GM18861 (cell line): ENCODE measurements around the gene HPCAL1.
"Not testable (repeated sequence)": the region's sequence is repeated elsewhere in the genome, so short reads cannot be mapped to it uniquely, and the experiment has no call there.

Experiments
- ATAC-seq: cut with Tn5 transposase; IDR thresholded peaks from one replicate; pipeline ENCODE4 v1.9.1; 2021; ENCODE audit not compliant: unreplicated experiment

The HPCAL1 gene

DNA sequence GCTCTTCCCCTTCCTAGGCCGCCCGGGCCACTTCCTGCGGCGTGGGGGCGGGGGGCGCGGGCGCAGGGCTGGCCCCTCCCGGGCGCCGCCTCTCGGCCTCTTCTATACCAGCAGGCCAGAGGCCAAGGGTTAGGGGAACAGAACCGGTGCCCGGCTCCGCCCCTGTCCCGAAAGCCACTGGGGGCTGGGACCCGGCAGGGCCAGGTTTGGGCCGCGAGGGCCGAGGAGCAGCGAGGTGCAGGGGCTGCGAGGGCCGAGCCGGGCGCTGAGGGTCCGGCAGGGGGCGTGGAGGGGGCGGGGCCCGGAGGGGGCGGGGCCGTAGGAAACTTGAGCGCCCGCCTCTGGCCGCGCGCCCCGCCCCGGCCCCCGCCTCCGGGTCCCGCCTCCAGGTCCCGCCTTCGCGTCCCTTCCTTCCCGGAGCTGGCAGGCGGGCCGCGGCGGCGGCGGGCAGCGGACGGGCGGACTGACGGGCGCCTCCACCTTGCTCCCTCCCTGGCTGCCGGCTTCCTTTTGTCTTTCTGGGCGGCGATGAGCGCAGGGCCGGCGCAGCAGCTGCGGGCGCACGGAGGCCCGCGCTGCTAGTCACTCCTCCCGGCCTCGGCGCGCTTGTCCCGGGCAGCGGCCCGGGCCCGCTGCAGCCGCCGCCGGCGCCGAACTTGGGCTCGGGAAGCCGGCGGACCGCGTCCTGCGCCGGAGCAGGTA, at the start of gene HPCAL1:
HPCAL1 (plus strand) TSS at position 426 of the 702 bp plus-strand sequence. CDS start 116,854 bp downstream, outside the sequence.
- ATAC-seq: peak; percentile 87

DNA sequence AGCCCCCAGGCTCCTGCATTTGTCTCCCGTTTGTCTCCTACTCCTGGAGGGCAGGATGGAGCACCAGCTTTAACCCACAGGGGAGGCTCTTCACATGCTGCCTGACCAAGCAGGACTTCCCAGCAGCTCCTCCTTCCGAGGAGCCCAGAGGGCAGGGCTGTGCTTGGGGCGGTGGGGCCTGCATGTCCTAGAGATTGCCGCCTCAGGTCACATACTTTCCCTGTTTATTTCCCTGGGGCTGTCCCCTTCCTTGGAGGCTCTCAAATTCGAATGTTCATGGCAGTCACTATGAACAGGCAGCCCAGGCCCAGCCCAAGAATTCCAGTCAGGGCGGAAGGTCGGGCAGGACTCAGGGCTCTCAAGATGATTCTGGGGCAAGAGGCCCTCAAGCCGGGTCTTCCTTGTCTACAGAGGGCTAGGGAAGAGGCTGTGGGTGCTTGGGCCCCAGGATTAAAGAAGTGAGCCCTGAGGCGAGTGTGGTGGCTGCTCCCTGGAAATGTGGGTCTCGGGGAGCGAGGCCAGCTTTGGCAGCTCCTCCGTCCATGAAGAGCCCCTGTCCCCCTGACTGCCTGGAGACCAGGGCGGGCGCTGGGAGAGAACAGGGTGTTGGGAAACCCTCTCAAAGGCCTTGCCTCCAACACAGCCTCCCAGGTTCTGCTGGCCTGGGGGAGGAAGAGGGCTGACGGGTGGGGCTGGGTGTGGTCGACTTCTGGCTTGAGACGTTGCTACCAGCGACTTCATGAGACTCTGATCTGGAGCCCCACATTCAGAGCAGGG, 48.9 kb upstream of the HPCAL1 start:
- no peak for ATAC-seq

DNA sequence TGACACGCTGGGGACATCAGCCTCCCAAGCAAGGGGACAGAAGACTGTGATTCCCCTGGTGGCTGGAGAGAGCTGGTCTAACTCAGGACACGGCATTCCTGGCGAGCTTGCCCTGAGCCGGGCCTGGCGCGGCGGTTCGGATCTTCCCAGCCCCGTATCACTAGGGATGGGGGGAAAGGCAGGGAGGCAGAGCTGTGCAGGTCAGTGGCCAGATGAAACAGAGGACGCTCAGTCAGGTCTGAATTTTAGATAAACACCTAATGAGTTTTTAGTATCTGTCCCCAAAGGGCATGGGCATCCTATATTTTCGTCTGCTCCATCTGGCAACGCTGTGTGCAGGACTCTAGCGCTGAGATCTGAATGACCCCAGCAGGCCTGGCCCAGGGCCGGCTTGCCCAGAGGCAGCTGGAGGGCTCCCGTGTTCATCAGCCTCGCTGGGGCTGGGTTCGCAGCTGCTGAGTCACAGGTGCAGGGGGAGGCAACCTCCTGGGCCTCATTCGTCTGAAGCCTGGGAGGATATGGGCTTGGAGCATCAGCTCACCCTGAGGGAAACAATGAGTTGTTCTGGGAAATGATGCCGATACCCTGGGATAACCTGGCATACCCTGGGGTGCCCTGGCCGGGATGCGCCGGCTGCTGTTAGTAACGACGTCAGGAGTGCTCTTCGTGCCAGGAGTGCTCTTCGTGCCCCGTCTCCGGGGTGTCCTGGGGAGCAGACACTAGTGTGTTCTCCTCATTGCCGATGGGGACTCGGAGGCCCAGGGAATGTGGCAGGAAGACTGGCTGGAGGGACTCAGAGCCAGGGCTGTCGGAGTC, 48.1 kb upstream of the HPCAL1 start:
- no peak for ATAC-seq

DNA sequence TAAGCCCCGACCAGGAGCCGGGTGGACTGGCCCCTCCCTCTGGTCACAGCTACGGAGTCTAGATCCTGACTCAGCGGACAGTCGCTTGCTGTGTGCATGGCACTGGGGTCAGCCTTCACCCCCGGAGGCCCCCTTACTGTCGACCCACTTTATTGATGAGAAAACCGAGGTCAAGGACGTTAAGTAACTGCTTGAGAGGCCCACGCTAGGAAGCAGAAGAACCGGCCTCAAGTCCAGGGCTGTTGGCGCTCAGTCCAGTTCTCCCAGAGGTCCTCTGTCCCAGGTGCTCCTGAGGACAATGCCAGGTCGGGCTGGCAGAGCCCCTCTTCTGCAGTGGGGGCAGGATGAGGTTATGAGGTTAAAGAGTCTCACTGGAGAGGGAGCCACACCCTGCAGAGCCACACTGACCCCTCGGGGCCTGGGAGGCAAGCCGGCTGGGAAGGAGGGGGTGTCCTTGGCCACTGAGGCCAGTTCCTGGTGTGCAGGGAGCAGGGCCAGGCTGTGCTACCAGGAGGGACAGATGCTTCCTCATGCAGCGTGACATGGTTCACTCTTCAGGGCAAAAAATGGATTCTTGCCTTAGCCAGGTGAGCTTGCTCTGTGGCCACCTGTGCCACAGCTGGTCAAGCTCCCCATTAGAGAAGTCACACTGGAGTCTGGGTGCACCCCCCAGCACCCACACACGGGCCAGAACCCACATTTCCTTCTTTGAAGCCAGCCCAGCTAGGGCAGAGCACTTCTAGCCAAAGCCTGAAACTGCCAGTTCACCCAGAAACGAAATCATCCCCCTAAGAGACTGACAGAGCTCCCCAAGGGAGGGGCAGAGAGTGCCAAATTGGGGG, 47.3 kb upstream of the HPCAL1 start:
- ATAC-seq: no peak

DNA sequence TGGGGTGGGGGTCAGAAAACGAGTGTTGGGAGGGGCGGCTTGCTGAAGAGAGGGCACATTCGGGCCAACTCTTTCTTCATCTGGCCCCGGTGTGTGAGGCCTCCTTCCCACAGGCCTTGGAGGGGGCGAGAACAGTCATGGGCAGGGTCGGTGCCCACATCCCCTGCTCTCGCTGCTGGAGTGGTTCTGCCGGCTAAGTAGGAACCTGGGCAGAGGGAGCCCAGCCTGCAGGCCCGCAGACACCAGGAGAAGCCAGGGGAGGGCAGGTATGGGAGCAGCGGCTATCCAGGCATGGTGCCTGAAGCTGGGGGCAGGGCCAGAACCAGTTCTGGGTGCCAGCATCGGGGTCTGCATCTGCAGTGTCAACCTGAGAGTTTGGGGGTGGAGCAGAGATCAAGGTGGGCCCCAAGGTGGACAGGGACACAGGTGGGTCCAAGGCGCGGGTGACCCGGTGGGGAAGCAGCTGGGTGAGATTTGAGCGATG, 46.6 kb upstream of the HPCAL1 start:
- ATAC-seq: no peak

DNA sequence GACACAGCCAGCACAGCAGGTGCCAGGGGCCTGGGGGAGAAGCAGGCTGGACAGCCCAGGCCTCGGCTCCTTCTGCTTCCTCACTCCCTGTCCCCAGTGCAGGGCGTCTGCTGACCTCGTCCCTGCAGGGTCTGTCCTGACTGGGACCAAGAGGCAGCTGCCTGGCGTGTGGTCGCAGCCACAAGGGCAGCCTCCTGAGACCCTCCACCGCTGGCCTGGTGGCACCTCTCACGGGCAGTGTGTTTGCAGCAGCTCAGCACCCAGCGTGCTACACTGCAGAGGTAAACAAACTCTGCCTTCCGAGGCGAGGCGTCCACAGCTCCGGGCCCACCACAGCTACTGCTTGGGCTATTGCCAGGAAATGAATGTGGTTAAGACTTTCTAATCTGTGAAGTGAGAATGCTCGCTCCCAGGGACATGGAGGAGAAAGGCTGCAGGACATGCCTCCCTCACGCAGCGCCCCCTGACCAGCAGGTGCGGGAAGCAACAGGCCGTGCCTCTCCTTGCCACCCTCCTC, 46.1 kb upstream of the HPCAL1 start:
- ATAC-seq: no peak

DNA sequence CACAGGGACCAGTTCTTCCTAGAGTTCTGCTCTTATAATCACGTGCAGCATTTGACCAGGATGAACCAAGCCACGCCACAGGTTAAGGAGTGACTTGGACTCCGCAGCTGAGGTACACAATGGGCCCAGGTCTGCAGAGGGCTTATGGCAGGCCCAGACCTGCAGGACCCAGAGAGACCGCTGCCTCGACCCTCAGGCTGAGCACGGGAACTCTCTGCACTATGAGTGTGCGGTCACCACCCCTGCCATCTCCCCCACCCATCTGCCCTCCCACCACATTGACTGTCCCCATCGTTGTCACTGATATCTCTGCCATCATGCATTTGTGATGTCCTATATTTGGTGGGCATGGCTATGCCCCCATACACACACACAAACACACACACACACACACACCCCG, 45.7 kb upstream of the HPCAL1 start:
- no peak for ATAC-seq

DNA sequence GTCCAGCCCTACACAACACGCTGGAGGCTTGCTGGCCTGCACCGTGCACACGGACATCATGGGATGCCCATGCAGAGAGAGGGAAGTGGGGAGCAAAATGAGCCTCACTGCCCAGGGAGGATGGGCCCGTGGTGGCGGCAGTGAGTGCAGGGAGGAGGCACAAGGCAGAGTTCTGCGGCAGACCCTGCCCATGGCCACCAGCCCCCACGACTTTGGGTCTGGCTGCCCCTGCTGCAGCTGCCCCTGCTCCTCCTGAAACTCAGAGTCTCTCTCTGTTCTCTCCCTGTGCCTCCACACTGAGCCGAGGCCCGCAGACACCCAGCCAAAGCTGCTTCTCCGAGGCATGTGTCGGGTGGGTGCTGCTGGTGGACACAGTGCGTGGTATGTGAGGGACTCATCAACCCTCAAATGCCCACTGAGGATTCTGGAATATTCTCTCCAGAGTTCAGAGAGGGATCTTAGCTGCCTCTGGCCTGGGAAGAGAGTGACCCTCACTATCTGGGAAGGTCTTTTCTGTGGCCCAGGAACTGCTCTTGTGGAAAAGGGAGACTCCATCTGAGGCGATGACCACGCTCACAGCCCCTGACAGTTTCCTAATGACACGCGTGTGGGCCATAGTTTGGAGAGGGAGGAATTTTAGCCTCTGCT, 45.1 kb upstream of the HPCAL1 start:
- no peak for ATAC-seq

DNA sequence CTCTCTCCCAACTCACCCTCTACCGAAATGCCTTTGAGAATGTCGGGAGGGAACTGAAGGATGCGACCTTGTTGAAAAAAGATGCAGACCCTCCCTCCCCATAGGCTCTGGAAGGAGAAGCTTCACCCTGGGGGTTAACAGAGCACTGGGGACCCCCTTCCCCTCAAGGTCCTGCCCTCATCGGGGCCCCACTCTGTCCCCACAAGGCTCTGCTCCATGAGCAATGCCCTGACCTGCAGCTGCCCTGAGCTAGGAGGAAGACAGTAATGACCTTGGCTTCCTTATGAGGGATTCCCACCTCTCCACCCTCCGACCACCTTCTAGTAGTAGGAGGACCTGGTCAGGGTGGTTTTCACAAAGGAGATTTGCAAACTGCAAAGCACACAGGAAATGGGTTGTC, 44.4 kb upstream of the HPCAL1 start:
- no peak for ATAC-seq

DNA sequence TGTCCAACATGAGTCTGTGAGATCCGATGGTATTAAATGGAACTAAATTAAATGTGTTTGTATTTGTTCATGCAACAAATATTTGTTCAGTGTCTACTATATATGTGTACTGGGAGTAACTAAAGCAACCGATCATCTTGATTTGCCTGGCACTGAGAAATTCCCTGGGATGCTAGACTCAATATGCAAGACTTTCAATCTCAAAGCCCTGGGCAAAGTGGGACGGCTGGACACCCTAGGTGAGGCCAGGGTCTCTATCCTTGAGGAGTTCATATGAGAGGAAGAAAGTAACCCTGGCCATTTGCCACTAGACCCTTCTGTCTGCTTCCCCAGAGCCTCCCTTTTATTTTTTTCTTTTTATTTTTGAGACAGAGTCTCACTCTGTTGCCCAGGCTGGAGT, 44.0 kb upstream of the HPCAL1 start:
- ATAC-seq: no peak

DNA sequence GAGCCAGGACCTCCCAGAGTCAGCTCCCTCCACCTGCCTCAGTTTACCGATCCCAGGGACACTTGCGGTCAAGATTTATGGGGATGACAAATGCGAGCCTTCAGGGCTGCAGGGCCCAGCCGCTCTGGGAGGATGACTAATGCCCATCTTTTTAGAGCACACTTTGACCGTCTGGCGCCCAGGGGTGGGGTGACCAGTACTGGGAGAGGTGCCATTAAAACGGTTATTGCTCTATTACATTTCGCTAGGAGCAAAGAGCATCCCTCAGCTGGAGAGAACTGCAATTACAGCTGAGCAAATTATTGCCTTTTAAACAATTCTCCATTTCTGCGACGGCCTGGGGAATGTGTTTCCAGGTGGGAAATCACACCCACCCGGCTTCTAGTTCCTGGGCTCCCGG, 42.6 kb upstream of the HPCAL1 start:
- no peak for ATAC-seq

DNA sequence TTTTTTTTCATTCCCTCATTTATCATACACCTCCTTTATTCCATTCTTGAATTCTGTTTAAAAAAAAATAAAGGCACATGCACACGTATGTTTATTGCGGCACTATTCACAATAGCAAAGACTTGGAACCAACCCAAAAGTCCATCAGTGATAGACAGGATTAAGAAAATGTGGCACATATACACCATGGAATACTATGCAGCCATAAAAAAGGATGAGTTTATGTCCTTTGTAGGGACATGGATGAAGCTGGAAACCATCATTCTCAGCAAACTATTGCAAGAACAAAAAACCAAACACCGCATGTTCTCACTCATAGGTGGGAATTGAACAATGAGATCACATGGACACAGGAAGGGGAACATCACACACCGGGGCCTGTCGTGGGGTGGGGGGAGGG, 39.2 kb upstream of the HPCAL1 start:
- ATAC-seq: not testable (repeated sequence)

DNA sequence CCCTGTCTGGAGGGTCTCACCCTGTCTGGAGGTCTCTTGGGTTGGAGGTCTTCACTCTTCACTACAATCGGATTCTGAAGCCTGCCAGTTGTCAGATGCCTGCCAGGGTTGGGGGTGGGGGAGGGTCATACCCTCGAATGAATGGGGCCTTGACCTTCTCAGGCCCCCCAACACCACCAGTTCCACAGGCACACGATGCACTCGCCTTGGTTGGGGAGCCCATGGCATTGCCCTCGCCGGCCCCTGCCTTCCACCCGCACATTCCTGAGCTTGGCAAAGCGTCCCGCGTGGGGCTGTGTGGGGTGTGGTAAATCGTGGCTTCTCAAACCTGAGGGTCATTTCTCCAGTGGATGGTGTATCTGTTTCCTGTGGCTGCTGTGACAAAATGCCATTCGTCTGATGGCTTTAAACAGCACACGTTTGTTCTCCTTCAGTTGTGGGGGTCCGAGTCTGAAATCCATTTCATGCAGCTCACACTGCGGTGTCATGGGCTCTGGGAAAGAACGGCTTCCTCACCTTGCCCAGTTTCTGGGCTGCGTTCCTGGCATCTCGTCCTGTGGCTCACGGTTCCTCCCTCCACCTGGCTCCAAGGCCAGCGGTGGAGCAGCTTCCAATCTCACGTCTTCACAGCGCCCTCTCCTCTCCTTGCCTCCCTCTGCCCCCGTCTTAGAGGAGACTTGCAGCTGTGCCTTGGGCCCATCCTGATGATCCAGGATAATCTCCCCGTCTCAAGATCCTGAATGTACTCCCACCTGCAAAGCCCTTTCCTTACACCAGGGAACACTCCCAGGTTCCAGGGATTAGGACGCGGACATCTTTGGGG, 38.0 kb upstream of the HPCAL1 start:
- ATAC-seq: no peak

DNA sequence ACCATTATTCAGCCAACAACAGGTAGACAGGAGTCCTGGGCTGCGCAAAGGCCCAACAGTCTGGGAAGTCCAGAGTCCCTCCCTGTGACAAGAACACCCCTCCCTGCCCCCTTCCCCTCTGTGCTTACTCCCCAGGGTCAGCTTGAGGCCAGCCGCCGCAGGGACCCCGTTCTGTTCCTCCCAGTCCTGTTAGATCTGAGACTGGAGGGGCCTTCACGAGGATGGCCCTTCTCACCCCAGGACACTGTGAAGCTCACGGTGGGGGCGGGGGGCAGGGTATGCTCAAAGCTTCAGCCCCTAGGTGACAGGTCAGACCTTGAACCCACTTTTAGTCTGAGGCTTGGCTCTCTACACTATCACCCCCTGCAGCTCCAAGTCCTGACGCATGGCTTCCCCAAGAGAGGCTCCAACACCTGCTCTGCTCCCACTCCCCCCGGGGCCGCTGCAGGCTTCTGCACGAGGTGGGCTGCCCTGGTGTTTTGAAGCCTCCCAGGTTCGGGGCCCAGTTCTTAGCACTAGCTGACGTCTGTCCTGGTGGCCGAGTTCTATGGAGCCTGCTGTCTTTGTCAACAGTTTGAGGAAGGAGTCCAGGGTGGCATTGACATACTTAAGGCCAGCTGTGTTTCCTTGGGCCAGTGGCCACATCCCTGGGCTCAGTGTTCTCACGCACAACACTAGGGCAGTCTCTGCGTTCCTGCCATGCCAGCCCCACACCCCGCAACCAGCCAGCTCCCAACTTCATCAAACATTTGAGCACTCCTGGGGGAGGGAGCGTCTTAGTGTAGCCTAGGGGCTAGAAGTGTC, 37.2 kb upstream of the HPCAL1 start:
- ATAC-seq: no peak

DNA sequence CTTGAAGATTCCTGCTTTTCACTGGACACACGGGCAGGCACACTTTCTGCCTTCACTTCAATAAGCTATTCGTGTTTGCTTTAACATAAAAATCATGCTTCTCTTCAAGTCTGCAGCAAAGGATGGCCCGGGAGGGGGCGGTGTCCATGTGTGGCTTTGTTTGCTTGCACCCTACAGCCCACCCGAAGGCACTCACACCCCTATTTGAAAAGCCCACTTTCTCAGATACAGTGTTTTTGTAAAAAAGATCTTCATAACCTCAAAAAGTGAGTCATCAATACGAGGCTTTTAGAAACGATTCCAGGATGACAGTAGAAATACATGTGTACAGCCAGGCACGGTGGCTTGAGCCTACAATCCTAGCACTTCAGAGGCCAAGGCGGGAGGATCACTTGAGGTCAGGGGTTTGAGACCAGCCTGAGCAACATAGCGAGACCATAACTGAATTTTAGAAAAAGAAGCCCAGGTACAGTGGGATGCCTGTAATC, 36.5 kb upstream of the HPCAL1 start:
- no peak for ATAC-seq

DNA sequence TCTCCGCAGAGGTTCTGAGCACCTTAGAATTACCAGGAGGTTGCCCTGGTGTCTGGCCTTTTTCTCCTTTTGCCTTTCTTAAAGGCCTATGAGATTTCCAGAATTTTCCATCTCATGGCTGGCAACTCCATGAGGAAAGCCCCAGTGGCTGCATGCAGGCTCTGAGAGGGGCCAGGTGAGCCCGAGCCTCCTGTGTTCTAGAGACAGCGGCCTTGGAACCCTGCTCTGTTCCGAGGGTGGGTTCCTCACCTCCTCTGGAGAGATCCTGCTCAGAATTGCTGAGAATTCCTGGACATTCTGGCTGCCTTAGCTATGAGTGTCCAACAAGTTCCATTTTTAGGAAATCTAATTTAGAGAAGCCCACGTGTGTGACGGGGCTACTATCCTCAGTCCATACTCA, 35.7 kb upstream of the HPCAL1 start:
- no peak for ATAC-seq

DNA sequence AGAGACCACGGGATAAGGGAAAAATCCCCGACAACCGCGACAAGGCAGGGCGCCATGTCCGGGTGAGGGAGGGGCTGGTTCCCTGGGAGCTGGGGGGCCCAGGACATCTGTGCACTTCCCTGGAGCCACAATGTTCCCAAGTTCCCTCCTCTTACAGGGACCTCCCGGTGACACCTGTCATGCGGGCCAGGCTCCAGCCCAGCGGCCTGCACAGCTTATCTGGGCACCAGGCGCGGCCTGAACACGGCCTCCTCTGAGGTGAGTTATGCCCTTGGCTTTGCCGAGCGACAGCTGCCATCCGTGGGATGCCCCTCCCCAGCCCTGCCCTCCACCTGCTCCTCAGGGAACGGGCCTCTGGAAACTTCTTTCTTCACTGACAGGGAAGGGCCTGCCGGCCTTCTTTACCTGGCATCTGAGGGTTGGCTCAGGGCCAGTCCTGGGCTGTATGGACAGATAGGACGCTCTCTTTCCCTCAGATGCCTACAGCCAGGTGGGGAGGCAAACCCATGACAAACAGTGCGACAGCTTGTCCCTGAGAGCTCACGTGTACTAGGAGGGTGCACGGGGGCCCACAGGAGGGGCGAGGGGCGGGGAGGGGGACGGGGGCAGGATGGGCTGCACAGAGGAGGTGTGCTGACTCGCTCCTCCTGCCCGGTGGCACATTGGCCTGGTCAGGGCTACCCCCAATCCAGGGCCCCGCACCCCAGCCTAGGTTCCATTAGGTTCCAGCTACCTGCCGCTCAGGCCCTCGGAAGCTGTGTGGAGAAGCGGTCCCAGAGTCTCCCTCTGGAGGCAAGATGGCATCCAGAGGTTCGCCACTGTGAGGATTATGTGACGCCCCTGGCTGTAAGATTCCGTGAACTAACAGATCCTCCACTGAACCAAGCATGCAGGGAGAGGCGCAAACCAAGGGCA, 34.9 kb upstream of the HPCAL1 start:
- ATAC-seq: no peak
